Right lobe of liver (tissue), 4 donors: ENCODE measurements around the gene ZNF691.

ENCODE experiments used
- CTCF ChIP-seq, 4 donors: fragments of 200-600 bp in 3 of 4; fragments of 450-650 bp in 1 of 4; IDR thresholded peaks; one replicate each; pipeline versions ENCODE4 v1.5.1 to v1.8.0; 2016 to 2022; ENCODE audit warnings: antibody characterized with exemption in 4 of 4, mild to moderate bottlenecking in 2 of 4
- POLR2A ChIP-seq: fragments of 450-650 bp; IDR thresholded peaks from one replicate; pipeline ENCODE4 v1.6.1; 2017; ENCODE audit warnings: antibody characterized with exemption, mild to moderate bottlenecking
- donor health status: DM: no; HTN: no; CAD: no.
- donor health status: DM: no; HTN: no; CAD: no.
- donor health status: DM: no; HTN: yes; CAD: no.

- TF ChIP-seq CTCF (IDR thresholded peaks at IDR 0.05) = no peak
- TF ChIP-seq POLR2A = no peak
Observed at GRCh38 chr1:42853116-42853884, 6.9 kb downstream of the ZNF691 start.
